GM19240 (cell line): ENCODE data around the gene SMARCA4.
"Not testable (repeated sequence)": the region's sequence is repeated elsewhere in the genome, so short reads cannot be mapped to it uniquely, and the experiment has no call there.

ENCODE experiments used
- DNase-seq: peaks from one replicate; pipeline ENCODE4 v3.0.0; 2011; ENCODE audit warnings: low spot score; ENCODE audit not compliant: insufficient read length

The SMARCA4 gene

DNA sequence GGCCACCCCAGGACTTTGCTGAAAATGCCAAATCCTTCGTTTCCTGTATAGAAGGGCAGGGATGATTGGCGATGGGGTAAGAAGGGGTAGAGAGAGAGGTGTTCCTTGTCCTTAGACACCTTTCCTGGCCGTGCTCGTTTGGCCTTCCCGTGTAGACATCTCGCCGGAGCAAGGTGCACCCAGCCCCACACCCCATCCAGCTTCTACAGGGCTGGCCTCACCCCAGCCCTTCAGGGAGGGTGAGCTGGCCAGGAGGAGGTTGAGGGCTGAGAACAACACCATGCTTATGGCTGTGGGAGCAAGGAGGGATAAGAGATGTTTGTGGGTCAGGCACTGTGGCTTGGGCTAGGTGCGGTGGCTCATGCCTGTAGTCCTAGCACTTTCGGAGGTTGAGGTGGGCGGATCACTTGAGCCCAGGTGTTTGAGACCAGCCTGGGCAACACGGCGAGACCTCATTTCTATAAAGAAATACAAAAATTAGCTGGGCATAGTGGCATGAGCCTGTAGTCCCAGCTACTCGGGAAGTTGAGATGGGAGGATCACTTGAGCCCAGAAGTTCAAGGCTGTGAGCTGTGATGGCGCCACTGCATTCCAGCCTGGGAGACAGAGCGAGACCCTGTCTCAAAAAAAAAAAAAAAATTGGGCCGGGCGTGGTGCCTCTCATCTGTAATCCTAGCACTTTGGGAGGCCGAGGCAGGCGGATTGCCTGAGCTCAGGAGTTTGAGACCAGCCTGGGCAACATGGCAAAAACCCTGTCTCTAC lies 15.5 kb downstream of the SMARCA4 start:
- no peak for DNase-seq

DNA sequence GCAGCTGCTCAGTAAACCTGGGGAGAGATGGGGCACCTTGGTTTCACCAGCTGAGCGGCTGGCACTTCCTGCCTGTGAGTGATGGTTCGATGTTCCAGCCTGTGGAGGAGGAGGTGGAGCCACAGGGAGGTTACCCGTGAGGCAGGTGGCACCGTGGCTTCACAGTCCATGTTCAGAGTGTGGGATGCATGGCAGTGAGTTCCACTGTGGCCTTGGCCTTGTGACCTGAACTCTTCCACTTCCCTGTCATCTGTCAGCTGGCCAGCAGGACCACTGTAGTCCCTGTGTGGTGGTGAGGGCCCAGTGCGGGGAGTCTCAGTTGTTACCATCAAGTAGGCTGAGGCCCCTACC lies 16.9 kb downstream of the SMARCA4 start:
- DNase-seq: no peak

DNA sequence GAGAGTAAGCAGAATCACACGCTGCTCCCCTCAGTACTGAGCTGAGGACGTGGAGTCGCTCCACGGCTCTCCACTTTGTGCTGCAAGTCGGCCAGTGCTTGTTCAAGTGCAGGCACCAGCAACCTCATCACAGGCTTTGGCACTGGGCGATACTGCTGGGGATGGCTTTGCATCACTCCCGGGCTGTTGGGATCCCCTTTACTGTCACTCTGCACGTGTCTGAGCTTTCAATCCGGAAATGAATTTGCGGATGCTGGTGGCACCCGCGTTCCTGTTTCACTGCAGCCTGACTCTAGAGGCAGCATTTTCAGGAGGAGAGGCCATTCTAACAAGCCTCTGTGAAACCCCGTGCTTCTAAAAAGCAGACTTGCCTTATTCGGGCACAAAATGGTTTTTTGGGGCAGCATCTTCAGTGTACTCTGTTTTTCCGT lies 19.1 kb downstream of the SMARCA4 start:
- DNase-seq: no peak

DNA sequence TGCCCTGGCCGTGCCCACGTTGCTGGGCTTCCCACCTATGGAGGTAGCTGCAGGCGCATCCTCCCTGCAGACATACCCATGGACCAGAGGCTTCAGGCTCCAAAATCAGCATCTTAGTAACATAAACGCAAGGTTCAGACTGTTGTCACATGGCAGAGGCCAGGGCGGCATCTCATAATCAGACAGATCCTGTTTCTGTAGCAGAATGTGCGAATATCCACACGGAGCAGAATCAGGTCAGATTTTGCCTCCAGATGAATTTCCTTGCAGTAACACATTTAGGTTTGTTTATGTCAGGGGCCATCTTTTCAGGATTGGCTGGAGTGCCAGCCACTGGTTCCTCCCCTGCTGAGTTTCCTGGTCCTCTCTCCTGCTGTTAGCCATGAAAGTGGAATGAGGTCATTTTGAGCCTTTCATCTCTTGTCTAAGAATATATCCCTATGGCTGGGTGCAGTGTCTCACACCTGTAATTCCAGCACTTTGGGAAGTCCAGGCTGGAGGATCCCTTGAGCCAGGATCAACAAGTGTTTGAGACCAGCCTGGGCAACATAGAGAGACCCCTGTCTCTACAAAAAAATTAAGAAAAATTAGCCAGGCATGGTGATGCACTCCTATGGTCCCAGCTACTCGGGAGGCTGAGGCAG lies 20.5 kb downstream of the SMARCA4 start:
- no peak for DNase-seq

DNA sequence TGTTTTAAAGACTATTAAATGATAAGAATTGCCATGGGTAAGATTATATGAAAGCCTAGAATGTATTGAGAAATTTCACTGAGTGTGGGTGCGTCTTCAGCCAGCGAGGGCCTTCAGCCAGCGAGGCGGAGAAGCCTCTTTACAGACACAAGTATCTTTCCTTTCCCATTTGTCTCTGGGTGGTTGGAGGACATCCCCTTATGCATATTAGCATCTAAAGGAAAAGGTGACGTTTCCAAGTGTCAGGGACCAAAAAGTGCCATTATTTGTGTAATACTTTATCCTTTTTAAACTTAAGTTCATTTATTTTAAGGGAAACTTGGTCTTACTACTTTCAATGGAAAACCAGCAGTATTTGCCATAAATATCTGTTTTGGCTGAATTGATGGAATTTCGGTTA lies 22.2 kb downstream of the SMARCA4 start:
- DNase-seq: no peak

DNA sequence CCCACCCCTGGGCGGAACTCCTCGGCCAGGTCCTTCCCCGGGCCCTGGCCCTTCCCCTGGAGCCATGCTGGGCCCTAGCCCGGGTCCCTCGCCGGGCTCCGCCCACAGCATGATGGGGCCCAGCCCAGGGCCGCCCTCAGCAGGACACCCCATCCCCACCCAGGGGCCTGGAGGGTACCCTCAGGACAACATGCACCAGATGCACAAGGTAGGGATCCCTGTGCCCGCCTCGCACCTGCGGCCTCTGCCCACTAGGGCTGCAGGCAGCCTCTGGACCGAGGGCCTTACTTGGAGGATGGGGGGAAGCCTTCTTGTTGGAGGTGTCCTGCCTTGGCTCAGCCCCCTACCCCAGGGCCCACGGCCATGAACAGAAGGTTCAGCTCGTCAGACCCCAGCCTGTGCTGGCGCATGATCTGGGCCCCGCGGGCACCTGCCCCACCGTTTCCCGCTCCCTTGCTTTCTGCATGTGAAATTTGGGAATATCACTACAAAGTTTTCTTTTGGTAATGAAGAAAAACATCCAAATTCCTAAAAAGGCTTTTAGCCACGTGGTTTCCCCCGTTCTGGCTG lies 23.4 kb downstream of the SMARCA4 start:
- no peak for DNase-seq

DNA sequence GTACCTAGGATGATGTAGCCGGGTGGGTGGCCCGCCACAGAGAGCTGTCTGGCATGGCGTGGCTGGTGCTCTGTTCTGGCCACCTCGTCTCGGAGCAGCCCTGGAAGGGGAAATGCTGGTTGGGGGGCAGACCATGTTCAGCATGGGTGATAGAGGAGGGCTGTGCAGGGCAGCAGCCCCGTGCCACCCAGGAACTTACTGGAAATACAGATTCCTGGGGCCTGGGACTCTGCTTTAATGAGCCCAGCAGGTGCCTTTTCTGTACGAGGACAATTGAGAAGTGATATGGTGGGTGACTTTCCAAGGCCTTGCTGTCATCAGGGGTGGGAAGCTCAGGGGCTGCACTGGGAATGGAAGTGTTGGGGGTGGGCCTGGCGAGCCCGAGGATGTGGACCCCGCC lies 24.7 kb downstream of the SMARCA4 start:
- DNase-seq: no peak

DNA sequence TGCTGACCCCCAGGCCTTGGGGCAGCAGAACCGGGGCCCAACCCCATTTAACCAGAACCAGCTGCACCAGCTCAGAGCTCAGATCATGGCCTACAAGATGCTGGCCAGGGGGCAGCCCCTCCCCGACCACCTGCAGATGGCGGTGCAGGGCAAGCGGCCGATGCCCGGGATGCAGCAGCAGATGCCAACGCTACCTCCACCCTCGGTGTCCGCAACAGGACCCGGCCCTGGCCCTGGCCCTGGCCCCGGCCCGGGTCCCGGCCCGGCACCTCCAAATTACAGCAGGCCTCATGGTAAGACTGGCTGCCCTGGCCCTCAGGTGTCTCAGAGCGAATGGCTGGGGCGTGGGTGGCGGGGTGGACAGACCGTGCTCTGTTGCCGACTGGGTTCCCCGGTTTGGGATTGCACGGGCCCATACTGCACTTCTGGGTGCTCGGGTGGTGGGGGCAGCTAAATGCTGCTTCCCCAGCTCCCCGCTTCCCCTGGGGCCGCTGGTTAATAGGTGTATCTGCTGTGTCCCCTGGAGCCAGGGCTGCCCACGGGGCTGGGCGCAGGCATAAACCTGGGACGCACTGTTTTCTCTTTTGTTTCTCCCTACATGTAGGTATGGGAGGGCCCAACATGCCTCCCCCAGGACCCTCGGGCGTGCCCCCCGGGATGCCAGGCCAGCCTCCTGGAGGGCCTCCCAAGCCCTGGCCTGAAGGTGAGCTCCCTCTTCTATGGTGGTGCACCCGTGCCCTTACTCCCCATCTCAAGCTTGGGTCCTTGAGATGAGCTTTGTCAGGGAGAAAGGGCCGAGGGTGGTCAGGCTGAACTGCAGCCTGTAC lies 25.7 kb downstream of the SMARCA4 start:
- DNase-seq: no peak

DNA sequence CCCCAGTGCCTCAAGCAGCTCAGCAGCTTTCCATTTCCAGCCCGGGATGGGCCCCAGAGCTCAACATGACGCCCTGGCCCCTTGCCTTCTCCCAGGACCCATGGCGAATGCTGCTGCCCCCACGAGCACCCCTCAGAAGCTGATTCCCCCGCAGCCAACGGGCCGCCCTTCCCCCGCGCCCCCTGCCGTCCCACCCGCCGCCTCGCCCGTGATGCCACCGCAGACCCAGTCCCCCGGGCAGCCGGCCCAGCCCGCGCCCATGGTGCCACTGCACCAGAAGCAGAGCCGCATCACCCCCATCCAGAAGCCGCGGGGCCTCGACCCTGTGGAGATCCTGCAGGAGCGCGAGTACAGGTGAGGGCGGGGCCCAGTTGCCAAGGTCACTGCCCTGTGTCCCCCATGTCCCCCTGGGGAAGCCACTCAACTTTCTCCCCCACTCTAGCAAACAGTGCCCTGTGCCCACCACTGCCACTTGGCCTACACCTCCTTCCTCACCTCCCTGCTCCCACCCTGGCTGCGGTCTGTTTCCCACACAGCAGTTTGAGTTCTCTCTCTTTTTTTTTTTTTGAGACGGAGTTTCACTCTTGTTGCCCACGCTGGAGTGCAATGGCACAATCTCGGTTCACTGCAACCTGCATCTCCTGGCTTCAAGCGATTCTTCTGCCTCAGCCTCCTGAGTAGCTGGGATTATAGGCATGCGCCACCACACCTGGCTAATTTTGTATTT lies 26.9 kb downstream of the SMARCA4 start:
- DNase-seq: no peak

DNA sequence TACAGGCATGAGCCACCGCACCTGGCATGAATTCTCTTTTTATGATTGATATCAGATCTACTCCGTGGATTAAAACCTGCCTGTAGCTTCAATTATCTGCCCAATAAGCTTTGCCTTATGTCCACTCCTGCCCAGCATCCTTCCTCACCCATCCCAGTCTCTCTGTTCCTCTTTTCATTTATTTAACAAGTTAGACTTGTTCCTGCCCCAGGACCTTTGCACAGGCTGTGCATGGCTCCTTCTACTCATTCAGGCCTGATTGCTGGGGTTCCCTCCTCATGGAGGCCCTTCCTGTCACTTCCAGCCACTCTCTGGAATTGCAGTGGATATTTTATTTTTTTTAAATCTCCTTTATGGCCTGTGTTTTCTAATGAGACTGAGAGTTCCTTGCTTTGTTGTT lies 27.6 kb downstream of the SMARCA4 start:
- DNase-seq: no peak

DNA sequence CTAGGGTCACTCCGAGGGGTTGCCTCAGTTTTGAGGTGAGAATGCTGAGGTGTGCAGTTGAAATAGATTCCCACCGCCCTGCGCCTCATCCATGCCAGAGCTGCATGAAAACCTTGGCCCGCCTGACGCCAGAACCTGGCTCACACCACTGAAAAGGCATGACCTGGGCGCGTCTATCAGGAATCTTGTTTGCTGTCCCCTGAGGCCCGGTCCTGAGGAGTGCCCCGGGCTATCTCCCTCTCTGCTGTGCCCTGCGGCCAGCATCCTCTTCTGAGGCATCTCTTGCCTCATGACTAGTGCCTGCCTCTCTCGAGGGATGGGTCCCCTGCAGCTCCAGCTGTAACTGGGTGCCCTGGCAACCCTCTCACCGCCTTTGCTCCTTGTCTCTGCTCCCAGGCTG lies 28.1 kb downstream of the SMARCA4 start:
- DNase-seq: no peak

DNA sequence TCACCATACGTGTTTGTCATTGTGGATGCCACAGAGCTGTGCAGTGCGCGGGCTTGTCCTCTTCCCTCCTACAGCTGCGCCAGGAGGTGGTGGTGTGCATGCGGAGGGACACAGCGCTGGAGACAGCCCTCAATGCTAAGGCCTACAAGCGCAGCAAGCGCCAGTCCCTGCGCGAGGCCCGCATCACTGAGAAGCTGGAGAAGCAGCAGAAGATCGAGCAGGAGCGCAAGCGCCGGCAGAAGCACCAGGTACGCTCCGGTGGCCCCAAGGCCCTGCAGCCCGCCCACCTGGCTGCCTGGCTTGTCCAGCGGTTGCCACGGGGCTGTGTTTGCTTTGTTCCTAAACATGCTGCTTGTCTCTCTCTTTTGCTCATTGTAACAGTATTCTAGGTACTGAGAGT lies 30.2 kb downstream of the SMARCA4 start:
- no peak for DNase-seq

DNA sequence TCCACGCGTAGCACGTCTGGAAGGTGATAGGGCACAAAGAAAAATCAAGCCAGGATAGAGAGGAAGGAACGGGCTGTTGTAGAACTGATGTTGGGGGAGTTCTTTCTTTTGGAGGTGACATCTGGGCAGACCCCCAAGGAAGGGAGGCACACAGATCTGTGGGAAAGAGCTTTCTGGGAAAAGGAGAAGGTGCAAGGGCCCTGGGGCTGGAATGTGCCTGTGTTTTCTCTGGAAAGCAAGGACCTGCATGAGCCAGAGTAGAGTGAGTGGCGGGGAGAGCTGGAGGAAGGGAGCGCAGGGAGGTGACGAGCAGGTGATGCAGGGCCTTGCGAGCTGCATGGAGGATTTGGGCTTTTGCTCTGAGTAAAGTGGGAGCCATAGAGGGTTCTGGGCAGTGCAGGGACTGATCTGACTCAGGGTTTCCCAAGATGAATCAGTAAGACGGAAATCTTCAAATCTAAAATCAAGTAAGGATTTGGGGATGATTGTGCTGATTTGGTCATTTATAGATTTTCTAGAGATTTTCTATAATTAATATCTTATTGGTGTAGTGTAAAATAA lies 30.8 kb downstream of the SMARCA4 start:
- no peak for DNase-seq

DNA sequence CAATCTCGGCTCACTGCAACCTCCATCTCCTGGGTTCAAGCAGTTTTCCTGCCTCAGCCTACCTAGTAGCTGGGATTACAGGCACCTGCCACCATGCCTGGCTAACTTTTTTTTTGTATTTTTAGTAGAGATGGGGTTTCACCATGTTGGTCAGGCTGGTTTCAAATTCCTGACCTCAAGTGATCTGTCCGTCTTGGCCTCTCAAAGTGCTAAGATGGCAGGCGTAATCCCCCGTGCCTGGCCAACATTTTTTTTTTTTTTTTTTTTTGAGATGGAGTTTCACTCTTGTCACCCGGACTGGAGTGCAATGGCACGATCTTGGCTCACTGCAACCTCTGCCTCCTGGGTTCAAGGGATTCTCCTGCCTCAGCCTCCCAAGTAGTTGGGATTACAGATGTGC lies 31.3 kb downstream of the SMARCA4 start:
- DNase-seq: not testable (repeated sequence)

DNA sequence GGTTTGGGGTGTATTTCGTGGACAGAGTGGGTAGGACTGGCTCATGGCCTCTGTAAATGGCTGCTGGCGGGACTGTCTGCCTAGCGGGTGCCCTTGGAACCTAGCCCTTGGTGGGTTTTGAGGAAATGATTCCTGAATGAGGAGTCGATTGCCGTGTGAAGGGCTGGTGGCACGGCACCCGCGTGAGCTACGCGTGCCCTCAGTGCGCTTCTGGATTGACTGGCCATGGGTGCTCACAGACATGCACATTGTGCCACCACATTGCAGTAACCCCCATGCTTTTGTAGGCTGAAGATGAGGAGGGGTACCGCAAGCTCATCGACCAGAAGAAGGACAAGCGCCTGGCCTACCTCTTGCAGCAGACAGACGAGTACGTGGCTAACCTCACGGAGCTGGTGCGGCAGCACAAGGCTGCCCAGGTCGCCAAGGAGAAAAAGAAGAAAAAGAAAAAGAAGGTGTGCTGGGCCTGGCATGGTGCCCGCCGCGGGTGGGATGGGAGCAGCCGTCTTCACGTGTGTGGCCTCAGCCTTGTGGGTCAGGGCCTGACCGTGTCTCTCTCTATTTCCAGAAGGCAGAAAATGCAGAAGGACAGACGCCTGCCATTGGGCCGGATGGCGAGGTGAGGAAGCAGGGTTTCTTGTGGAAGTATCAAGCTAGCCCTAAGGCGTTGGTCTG lies 35.2 kb downstream of the SMARCA4 start:
- no peak for DNase-seq

DNA sequence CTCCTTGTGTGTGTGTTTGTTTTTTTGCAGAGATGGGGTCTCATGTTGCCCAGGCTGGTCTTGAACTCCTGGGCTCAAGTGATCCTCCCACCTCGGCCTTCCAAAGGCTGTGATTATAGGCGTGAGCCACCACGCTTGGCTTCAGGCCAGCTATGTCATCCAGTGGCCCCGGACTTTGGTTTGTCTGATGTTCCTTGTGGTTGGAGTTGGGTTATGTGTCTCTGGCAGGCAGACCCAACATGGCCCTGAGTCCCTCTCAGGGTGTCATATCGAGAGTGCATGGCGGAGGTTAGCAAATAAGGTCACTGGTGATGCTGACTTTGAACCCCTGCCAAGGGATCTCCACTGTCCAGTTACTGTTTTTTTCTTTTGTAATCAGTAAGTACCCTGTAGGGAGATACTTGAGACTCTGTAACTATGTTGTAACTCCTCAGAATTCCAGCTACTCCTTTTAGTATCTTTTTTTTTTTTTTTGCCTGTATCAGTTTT lies 37.3 kb downstream of the SMARCA4 start:
- DNase-seq: no peak

DNA sequence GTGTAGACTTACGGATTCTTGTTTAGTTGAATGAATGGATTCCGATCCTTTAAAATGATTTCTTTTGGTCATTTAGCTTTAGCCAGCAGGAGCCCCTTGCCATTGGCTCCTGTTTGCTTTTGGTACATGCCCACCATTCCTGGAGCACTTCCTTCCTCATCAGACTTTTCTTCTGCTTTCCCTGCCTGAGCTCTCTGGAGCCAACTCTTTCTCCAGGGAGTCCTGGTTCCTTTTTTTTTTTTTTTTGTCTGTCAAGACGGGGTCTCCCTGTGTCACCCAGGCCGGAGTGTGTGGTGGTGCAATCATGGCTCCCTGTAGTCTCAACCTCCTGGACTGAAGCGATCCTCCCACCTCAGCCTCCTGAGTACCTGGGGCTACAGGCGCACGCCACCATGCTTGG lies 37.8 kb downstream of the SMARCA4 start:
- no peak for DNase-seq

DNA sequence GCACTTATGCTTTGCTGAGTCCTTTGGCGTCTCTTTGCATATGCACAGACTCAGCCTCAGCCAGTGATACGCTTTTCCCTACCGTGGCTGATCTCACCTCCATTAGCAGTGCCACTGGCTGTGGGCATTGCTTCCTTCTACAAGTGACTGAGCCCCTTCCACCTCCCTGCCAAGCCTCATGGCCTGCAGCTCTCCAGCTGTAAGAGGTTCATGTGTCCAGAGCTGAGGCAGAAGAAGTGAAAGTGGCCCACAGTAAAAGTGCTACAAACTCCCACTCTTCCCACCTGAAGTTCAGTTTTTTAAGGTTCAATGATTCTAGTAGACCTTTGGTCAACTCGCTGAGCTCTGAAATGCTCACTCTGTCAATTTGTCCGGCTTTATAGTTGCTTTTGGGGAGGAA lies 44.7 kb downstream of the SMARCA4 start:
- no peak for DNase-seq

DNA sequence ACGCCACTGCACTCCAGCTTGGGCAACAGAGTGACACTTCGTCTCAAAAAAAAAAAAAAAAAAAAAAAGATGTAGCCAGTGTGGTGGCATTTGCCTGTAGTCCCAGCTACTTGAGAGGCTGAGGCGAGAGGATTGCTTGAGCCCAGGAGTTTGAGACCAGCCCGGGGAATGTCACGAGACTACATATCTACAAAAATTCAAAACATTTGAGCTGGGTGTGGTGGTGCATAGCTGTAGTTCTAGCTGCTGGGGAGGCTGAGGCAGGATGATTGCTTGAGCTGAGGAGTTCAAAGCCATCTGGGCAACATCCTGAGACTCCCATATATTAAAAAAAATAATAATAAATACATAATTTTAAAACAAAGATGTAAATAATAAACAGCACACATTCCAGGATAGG lies 46.6 kb downstream of the SMARCA4 start:
- no peak for DNase-seq

DNA sequence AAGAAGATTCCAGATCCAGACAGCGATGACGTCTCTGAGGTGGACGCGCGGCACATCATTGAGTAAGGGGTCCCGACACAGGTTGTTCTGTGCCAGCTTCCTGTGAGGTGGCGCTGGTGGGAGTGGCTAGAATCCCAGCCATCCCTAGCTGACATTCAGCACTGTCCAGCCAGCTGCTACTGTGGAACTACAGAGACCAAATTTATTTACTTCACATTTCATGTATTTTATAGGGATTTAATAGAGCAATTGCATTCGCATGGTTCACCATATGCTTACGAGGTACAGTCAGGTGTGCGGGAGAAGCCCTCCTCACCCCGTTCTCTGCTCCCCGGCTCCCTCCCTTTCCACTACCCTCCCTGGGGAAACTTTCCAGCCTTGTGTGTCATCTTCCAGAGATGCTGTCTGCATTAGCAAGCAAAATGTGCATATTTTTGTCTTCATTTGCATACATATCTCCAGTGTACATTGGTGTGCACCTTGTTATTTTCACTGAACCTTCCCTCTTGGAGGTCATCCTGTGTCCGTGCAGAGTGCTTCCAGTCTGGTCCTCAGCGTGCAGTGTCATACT lies 47.2 kb downstream of the SMARCA4 start:
- DNase-seq: no peak
